ENCODE measurements around the gene GGTA1.

The GGTA1 gene

DNA sequence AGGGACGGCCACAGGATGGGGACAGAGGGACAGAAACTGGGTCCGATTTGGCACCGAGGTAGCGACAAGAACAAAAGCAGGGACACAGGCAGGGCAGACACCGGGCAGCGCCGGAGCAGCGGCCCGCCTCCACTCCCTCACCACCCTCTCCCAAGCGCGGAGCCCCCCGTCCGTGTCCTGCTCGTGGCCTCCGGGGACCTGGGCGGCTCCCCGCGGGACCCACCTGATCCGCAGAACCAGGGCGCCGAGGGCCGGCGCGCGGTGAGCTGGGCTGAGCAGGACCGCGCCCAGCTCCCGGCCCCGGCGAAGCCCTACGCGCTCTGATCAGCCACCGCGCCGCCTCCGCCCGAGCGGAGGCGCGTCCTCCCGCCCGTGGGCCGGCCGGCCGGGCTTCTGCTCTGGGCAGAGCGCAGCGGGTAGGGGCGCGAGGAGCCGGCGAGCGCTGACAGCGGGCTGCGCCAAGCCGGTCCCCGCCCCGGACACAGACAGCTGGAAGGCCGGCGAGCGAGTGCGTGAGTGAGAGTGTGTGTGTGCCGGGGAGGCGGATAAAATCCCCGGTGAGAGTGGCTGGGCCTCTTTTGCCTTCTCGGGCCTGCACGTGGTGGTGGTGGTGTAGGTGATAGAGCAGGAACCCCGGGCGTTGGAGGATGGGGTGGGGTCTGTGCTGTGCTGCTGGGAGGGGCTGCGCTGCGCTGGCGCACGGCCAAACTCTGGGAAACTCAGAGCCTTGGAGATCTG lies at the start of gene GGTA1:
TSS of gene GGTA1 (minus strand) at position 418 of the 738 bp plus-strand sequence. CDS start 31,922 bp downstream, outside the sequence.
- H3K9ac ChIP-seq (ENCODE audit: low read depth, low read length, poor library complexity, severe bottlenecking) = no peak within 1 kb of the TSS
- no peaks in the 10 kb centered on the region for H3F3A ChIP-seq (ENCODE audit: low read depth)
- H3K4me1 ChIP-seq (ENCODE audit: insufficient read depth, low read length, poor library complexity, severe bottlenecking) = peaks cover 6% of the 10 kb centered on the region
- no peaks in the 10 kb centered on the region for H3K9me3 ChIP-seq (ENCODE audit: insufficient read depth, low read depth, low read length)
- no peaks in the 10 kb centered on the region for H3K79me2 ChIP-seq (ENCODE audit: insufficient read depth, low read length)
- H3K4me3 ChIP-seq (ENCODE audit: low read length, poor library complexity, severe bottlenecking) = no peak within 1 kb of the TSS
- TF ChIP-seq, protein P1, sequence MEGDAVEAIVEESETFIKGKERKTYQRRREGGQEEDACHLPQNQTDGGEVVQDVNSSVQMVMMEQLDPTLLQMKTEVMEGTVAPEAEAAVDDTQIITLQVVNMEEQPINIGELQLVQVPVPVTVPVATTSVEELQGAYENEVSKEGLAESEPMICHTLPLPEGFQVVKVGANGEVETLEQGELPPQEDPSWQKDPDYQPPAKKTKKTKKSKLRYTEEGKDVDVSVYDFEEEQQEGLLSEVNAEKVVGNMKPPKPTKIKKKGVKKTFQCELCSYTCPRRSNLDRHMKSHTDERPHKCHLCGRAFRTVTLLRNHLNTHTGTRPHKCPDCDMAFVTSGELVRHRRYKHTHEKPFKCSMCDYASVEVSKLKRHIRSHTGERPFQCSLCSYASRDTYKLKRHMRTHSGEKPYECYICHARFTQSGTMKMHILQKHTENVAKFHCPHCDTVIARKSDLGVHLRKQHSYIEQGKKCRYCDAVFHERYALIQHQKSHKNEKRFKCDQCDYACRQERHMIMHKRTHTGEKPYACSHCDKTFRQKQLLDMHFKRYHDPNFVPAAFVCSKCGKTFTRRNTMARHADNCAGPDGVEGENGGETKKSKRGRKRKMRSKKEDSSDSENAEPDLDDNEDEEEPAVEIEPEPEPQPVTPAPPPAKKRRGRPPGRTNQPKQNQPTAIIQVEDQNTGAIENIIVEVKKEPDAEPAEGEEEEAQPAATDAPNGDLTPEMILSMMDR (conservative IDR thresholded peaks at IDR 0.05; ENCODE audit: low read length) = no peak
- TF ChIP-seq EZH2phosphoT487 (IDR thresholded peaks at IDR 0.05; ENCODE audit: borderline replicate concordance) = no peak
- no peaks in the 10 kb centered on the region for H3K9me2 ChIP-seq (replicated peaks; ENCODE audit: low read depth, low read length)
- H3K27me3 ChIP-seq (ENCODE audit: insufficient read depth, low read length, poor library complexity, severe bottlenecking) = no peaks in the 10 kb centered on the region
- H2AFZ ChIP-seq (ENCODE audit: low read length) = no peak within 1 kb of the TSS
- H4K20me1 ChIP-seq (ENCODE audit: insufficient read depth, low read length, poor library complexity, severe bottlenecking) = no peaks in the 10 kb centered on the region
- no peak within 1 kb of the TSS for H3K4me2 ChIP-seq (ENCODE audit: low read depth, low read length, poor library complexity, severe bottlenecking)
- no peaks in the 10 kb centered on the region for H3K36me3 ChIP-seq (ENCODE audit: insufficient read depth, low read length)

DNA sequence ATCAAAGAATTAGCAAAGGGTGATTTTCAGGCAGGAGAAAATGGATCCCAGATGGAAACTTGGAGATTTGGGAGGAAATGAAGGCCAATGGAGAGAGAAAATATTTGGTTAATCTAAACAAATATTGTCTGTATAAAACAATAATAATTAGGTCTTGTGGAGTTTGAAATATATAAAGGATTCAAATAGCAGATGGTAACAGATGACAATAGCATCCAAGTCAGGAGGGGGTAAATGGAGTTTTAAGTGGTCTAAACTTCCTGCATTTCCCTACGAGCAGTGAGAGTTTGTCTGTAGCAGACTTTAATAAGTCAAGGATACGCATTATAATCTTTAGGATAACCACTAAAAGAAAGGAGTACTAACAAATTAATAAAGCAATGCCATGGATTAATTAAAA lies 49.0 kb upstream of the GGTA1 start:
- Histone ChIP-seq H3K4me1 (ENCODE audit: insufficient read depth, low read length, poor library complexity, severe bottlenecking) (peaks cover 4% of the 10 kb centered on the region), H4K20me1 (ENCODE audit: insufficient read depth, low read length, poor library complexity, severe bottlenecking) (no peaks in the 10 kb centered on the region), H3K36me3 (ENCODE audit: insufficient read depth, low read length) (no peaks in the 10 kb centered on the region), H3K9me3 (ENCODE audit: insufficient read depth, low read depth, low read length) (no peaks in the 10 kb centered on the region), H3F3A (ENCODE audit: low read depth) (no peaks in the 10 kb centered on the region), H2AFZ (ENCODE audit: low read length) (no peak overlapping the region), H3K4me2 (ENCODE audit: low read depth, low read length, poor library complexity, severe bottlenecking) (no peak overlapping the region), H3K4me3 (ENCODE audit: low read length, poor library complexity, severe bottlenecking) (no peak overlapping the region), H3K9me2 (replicated peaks; ENCODE audit: low read depth, low read length) (no peaks in the 10 kb centered on the region), H3K79me2 (ENCODE audit: insufficient read depth, low read length) (no peaks in the 10 kb centered on the region), H3K27me3 (ENCODE audit: insufficient read depth, low read length, poor library complexity, severe bottlenecking) (no peaks in the 10 kb centered on the region), H3K9ac (ENCODE audit: low read depth, low read length, poor library complexity, severe bottlenecking) (no peak overlapping the region)
- TF ChIP-seq, protein P1 (conservative IDR thresholded peaks at IDR 0.05; ENCODE audit: low read length) = no peak
- no peak for TF ChIP-seq EZH2phosphoT487 (IDR thresholded peaks at IDR 0.05; ENCODE audit: borderline replicate concordance)

GRCh38 chr9:121545875-121546423 lies 46.3 kb upstream of the GGTA1 start:
- no peaks in the 10 kb centered on the region for H3K9me2 ChIP-seq (replicated peaks; ENCODE audit: low read depth, low read length)
- TF ChIP-seq, protein P1 (conservative IDR thresholded peaks at IDR 0.05; ENCODE audit: low read length) = peak; percentile 90
- no peak for TF ChIP-seq EZH2phosphoT487 (IDR thresholded peaks at IDR 0.05; ENCODE audit: borderline replicate concordance)
- H3K79me2 ChIP-seq (ENCODE audit: insufficient read depth, low read length) = no peaks in the 10 kb centered on the region
- H3K9ac ChIP-seq (ENCODE audit: low read depth, low read length, poor library complexity, severe bottlenecking) = peak overlapping the region; percentile 58
- H3F3A ChIP-seq (ENCODE audit: low read depth) = no peaks in the 10 kb centered on the region
- H3K4me3 ChIP-seq (ENCODE audit: low read length, poor library complexity, severe bottlenecking) = peak overlapping the region; percentile 69
- peak overlapping the region; percentile 95 for H2AFZ ChIP-seq (ENCODE audit: low read length)
- H4K20me1 ChIP-seq (ENCODE audit: insufficient read depth, low read length, poor library complexity, severe bottlenecking) = no peaks in the 10 kb centered on the region
- no peaks in the 10 kb centered on the region for H3K27me3 ChIP-seq (ENCODE audit: insufficient read depth, low read length, poor library complexity, severe bottlenecking)
- no peaks in the 10 kb centered on the region for H3K36me3 ChIP-seq (ENCODE audit: insufficient read depth, low read length)
- H3K4me1 ChIP-seq (ENCODE audit: insufficient read depth, low read length, poor library complexity, severe bottlenecking) = peaks cover 4% of the 10 kb centered on the region
- H3K4me2 ChIP-seq (ENCODE audit: low read depth, low read length, poor library complexity, severe bottlenecking) = peak overlapping the region; percentile 78
- no peaks in the 10 kb centered on the region for H3K9me3 ChIP-seq (ENCODE audit: insufficient read depth, low read depth, low read length)

All from Loucy (cell line).